Rectal smooth muscle tissue (tissue), 1 donor: ENCODE measurements around the gene HSPA6.
"Not testable (repeated sequence)": the region's sequence is repeated elsewhere in the genome, so short reads cannot be mapped to it uniquely, and the experiment has no call there.

Experiments used
- H3K27ac ChIP-seq: one replicate; pipeline ENCODE4 v1.7.0; 2013; ENCODE audit warnings: low read depth, low read length, inconsistent platforms
- H3K27me3 ChIP-seq: one replicate; pipeline ENCODE4 v1.7.0; 2013; ENCODE audit warnings: low read length; ENCODE audit not compliant: control insufficient read depth, insufficient read depth
- H3K36me3 ChIP-seq: one replicate; pipeline ENCODE4 v1.7.0; 2013; ENCODE audit warnings: low read length; ENCODE audit not compliant: control insufficient read depth, insufficient read depth
- H3K4me1 ChIP-seq: one replicate; pipeline ENCODE4 v1.7.0; 2013; ENCODE audit warnings: low read length; ENCODE audit not compliant: control insufficient read depth, insufficient read depth
- H3K4me3 ChIP-seq: one replicate; pipeline ENCODE4 v1.7.0; 2013; ENCODE audit warnings: low read length
- H3K9ac ChIP-seq: one replicate; pipeline ENCODE4 v1.7.0; 2013; ENCODE audit warnings: low read length

Gene HSPA6

DNA sequence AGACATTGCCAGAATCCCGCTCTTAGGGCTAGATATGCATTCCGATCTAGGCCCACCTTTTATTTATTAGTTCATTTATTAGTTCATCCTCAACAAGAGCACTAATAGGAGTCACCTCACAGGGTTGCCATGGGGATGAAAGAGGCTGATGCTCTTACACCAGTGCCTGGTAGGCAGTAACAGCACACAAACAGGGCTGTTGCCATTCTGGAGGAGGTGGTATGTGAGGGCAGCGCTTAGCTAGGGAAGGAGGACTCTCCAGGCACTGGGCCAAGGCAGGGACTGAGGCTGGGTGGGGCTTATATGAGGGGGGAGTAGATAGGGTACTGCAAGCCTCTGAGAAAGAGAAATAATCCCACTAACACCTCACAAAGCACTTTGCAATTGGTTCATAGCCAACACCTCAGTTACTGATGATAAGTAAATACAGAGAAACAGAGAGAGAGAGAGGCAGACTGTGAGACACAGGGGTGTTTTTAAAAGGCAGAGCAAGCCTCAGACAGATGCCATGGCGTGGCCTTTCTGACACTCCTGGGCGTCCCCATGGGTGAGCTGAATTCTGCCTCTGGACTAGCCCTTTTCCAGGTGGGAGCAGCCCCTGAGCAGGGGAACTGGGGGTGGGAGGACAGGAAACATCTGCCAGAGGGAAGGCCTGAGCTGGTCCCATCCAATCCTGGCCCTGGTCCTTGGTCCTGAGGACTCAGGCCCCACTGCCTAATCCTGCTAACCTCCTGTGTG is 13.2 kb upstream of the HSPA6 start:
- Histone ChIP-seq H3K36me3 (no peaks in the 10 kb centered on the region), H3K27me3 (no peaks in the 10 kb centered on the region), H3K4me3 (no peak overlapping the region), H3K9ac (no peak overlapping the region), H3K4me1 (no peaks in the 10 kb centered on the region), H3K27ac (no peak overlapping the region)

DNA sequence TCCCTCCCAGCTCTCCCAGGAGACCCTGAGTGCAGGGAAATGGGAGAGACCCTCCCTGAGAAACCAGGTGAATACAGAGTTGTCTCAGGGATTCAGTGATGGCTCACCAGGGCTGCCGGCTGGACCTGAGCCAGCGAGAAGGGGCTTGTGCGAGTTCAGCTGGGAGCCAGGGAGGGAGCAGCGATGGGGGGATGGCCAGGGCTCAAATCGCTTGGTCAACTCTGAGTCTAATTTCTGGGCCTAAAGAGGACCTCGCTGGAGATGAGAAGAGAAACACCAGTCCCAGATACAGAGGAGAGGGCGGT is 12.6 kb upstream of the HSPA6 start:
- Histone ChIP-seq H3K4me1 (no peaks in the 10 kb centered on the region), H3K9ac (no peak overlapping the region), H3K4me3 (no peak overlapping the region), H3K27ac (no peak overlapping the region), H3K27me3 (no peaks in the 10 kb centered on the region), H3K36me3 (no peaks in the 10 kb centered on the region)

DNA sequence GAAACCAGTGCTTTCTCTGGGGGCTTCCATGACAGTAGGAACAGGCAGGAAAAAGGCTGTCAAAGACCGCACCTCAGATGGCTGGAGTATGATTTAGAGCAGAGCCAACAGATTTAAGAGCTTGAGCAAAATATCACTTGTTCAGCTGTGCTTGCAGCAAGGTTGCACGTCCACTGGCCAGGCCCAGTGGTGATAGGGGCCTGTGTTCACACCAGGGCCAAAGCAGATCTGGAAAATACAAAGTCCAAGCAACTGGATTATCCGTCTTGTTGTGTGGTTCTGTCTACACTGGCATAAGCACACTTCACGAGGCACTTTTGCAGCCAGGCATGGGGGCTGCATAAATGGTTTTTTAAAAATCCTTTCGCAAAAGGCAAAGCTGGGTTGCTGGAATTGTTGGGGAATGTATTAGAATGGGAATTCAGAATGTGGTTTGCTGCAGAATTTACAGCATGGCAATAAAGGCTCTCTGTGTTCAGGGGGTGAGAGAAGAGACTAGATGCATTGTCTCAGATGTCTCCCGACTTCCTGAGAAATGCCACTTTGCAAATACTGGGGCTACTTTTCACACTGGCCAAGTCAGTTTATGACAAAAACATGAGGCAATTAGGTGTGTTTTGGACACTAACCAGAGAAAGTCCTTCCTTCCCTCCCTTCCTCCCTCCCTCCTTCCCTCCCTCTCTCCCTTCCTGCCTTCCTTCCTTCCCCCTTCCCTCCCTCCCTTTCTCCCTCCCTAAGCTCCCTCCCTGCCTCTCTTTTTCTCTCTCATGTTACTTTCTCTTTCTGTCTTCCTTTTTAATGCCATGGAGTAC is 11.5 kb upstream of the HSPA6 start:
- H3K36me3 ChIP-seq: not testable (repeated sequence)

DNA sequence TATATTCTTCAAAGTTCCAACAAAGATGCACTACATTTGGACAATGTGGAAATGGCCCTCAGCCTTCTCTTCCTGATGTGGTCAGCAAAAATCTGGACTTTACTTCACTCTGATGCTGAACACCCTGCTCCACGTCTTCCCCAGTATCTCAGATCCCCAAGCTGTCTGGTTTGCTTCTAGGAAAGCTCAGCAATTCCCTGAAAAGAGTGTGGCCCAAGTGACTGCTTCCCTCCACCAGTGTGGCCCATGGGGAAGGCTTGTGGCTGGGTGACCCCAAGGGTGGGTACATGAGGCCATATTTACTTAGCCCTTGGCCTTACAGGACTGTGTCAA is 10.9 kb upstream of the HSPA6 start:
- H3K4me3 ChIP-seq, H3K27me3 ChIP-seq, H3K9ac ChIP-seq, H3K4me1 ChIP-seq, H3K36me3 ChIP-seq: not testable (repeated sequence)
- H3K27ac ChIP-seq: peak overlapping the region; percentile 14

More for the DNA sequence above, 11.5 kb upstream of the HSPA6 start:
- not testable (repeated sequence) for H3K27me3 ChIP-seq, H3K4me3 ChIP-seq, H3K4me1 ChIP-seq, H3K9ac ChIP-seq, H3K27ac ChIP-seq

DNA sequence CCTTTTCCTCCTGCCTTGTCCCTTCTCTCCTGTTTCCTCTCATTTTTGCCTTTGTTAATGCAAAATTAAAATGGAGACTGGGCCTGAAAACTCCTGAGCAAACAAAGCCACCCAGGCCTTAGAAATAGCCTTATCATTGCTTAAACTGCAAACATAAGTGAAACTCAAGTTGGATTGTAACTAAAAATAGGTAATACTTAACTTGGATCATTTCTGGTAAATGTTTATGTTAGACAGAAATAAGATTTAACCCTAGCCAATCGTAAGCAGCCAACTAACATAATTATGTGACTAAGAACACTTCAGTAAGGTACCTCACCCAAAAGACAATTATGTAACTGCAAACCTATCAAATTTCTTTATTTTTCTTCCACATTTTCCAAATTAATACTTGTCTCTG is 10.4 kb upstream of the HSPA6 start:
- H3K4me3 ChIP-seq, H3K27me3 ChIP-seq, H3K36me3 ChIP-seq, H3K9ac ChIP-seq, H3K27ac ChIP-seq, H3K4me1 ChIP-seq: not testable (repeated sequence)

DNA sequence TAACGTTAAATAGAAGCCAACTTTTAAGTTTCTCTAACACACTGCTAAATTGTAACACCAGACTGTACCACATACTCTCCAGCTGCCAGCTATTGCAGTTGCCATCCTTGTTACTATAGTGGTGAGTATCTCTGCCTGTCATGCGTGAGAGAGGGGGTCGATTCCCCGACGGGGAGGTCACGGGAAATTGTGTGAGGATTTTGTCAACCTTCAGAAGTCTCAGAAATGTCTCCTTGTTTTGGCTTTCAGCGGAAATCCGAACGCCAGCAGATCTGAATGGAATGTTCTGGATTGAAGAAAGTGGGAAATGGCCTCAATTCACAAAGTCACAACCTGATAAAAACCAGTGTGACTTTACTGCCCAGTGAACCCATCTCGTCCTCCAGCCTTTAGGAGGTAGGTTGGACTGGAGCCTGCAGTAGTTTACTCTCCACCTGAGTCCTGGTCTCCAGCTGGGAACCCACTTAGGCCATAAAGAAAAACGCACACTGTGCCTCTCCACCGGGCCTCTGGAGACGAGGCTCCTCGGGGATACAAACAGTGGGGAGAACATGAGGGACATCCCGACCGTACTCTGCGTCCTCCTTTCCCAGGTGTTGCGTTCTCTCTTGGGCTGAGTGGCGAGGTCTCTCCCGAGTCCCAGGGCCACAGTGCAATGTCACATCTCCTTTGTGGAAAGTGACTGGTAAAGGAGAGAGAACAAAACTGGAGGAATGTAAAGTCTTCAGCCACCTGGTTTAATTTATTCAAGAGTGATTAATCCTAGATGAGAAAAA is 1.1 kb upstream of the HSPA6 start:
- H3K27ac ChIP-seq, H3K4me3 ChIP-seq, H3K9ac ChIP-seq, H3K36me3 ChIP-seq, H3K4me1 ChIP-seq, H3K27me3 ChIP-seq: not testable (repeated sequence)

DNA sequence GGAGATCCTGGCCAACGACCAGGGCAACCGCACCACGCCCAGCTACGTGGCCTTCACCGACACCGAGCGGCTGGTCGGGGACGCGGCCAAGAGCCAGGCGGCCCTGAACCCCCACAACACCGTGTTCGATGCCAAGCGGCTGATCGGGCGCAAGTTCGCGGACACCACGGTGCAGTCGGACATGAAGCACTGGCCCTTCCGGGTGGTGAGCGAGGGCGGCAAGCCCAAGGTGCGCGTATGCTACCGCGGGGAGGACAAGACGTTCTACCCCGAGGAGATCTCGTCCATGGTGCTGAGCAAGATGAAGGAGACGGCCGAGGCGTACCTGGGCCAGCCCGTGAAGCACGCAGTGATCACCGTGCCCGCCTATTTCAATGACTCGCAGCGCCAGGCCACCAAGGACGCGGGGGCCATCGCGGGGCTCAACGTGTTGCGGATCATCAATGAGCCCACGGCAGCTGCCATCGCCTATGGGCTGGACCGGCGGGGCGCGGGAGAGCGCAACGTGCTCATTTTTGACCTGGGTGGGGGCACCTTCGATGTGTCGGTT is 477 bp downstream of the HSPA6 start:
- H3K9ac ChIP-seq, H3K27me3 ChIP-seq, H3K27ac ChIP-seq, H3K4me1 ChIP-seq, H3K36me3 ChIP-seq: not testable (repeated sequence)
- peak overlapping the region; percentile 58 for H3K4me3 ChIP-seq

DNA sequence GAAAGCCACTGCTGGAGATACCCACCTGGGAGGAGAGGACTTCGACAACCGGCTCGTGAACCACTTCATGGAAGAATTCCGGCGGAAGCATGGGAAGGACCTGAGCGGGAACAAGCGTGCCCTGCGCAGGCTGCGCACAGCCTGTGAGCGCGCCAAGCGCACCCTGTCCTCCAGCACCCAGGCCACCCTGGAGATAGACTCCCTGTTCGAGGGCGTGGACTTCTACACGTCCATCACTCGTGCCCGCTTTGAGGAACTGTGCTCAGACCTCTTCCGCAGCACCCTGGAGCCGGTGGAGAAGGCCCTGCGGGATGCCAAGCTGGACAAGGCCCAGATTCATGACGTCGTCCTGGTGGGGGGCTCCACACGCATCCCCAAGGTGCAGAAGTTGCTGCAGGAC is 981 bp downstream of the HSPA6 start:
- H3K27ac ChIP-seq, H3K4me1 ChIP-seq, H3K27me3 ChIP-seq, H3K36me3 ChIP-seq, H3K9ac ChIP-seq: not testable (repeated sequence)
- peak overlapping the region; percentile 58 for H3K4me3 ChIP-seq

DNA sequence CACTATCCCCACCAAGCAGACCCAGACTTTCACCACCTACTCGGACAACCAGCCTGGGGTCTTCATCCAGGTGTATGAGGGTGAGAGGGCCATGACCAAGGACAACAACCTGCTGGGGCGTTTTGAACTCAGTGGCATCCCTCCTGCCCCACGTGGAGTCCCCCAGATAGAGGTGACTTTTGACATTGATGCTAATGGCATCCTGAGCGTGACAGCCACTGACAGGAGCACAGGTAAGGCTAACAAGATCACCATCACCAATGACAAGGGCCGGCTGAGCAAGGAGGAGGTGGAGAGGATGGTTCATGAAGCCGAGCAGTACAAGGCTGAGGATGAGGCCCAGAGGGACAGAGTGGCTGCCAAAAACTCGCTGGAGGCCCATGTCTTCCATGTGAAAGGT is 1.6 kb downstream of the HSPA6 start:
- not testable (repeated sequence) for H3K4me3 ChIP-seq, H3K4me1 ChIP-seq, H3K9ac ChIP-seq, H3K27me3 ChIP-seq, H3K36me3 ChIP-seq, H3K27ac ChIP-seq

DNA sequence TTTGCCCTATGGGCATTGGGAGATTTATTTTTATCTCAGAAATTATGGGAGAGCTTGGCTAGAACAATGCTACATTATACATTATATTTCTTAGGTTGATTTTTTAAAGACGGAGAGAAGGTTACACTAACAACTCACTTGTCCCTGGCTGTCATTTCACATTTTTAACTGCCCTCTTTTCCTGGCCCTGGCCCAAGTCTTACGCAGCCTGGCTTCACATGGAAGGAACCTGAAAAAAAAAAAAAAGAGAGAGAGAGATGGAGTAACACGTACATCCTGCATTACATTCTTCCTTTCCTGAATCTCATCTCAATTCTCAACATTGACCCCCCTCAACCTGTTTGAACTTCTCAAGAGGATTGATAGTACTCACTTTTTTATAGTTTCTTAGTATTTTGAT is 4.2 kb downstream of the HSPA6 start:
- not testable (repeated sequence) for H3K36me3 ChIP-seq, H3K4me3 ChIP-seq, H3K27ac ChIP-seq, H3K9ac ChIP-seq, H3K27me3 ChIP-seq, H3K4me1 ChIP-seq

DNA sequence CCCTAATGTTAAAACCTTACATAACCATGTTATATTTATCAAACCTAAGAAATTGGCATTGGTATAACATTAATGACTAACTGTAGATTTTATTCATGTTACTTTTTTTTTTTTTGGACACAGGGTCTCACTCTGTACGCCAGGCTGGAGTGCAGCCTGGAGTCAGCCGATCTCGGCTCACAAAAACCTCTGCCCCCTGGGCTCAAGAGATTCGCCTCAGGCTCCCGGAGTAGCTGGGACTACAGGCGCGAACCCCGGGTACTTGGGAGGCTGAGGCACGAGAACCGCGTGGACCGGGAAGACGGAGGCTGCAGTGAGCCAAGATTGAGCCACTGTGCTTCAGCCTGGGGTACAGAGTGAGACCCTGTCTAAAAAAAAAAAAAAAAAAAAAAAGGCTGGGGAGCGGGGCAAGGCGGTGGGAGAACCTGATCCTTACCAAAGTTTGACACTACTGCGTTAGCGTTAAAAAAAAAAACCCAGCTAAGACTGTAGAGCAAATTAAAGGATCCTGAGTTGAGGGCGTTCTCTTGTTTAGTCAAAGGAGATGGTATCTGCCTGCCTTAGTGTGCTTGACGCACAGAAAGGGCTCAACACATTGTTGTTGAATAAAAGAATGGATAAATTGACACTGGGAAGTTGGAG is 5.2 kb downstream of the HSPA6 start:
- not testable (repeated sequence) for H3K27me3 ChIP-seq, H3K4me1 ChIP-seq, H3K9ac ChIP-seq, H3K36me3 ChIP-seq, H3K27ac ChIP-seq
- H3K4me3 ChIP-seq: peak overlapping the region; percentile 77

DNA sequence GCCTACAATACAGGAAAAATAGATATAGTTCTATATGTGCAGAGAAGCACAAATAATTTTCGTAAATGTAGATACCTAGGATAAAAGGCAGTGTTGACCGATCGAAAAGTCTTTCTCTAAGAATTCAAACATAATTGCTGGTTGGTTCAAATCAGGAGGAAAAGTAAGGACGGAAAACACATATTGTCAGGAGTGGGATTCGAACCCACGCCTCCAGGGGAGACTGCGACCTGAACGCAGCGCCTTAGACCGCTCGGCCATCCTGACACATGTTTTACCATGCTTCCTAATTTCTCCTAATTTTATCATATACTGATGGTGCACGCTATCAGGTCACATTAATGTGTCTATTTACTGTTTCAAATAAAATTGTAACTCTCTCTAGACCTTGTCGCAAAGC is 5.8 kb downstream of the HSPA6 start:
- not testable (repeated sequence) for H3K27me3 ChIP-seq, H3K4me1 ChIP-seq, H3K9ac ChIP-seq, H3K36me3 ChIP-seq
- H3K4me3 ChIP-seq: peak overlapping the region; percentile 77
- peak overlapping the region; percentile 76 for H3K27ac ChIP-seq
